H1 (cell line): ENCODE measurements around the gene FAM53B. TPM values are rescaled to one million over a fixed set of nuclear protein-coding genes. Genes with fewer than 3 reads are reported as not detected.

Experiments used
- CTCF ChIA-PET: fragments of 300-600 bp; sonication (Branson Sonifier 250); formaldehyde crosslinking; loops from one replicate; lab custom pipeline; 2021; ENCODE audit not compliant: partially characterized antibody; lab: Charles Lee
- POLR2A ChIA-PET: fragments of 300-600 bp; sonication (Branson Sonifier 250); formaldehyde crosslinking; loops from one replicate; lab custom pipeline; 2021; ENCODE audit warnings: inconsistent platforms; ENCODE audit not compliant: partially characterized antibody; lab: Charles Lee
- DNase-seq, 2 experiments: peaks; one replicate each; pipeline versions ENCODE4 v3.0.0 to v3.0.0-alpha.2; 2010 to 2022; ENCODE audit warnings: low spot score in 2 of 2, low read depth in 1 of 2, mixed read lengths in 1 of 2
- FAIRE-seq: peaks from 2 replicates; lab custom pipeline; 2011; peaks lifted over from hg19 to GRCh38; lab: Jason Lieb, UNC
- H2AFZ ChIP-seq: 2 replicates; pipeline ENCODE4 v1.8.1; 2012; ENCODE audit warnings: low read length, inconsistent platforms
- H2AK5ac ChIP-seq: 2 replicates; pipeline ENCODE4 v1.6.1; 2013; ENCODE audit warnings: low read depth, low read length
- H2BK120ac ChIP-seq: replicated peaks from 2 replicates; pipeline ENCODE3; 2013; ENCODE audit warnings: low read depth, low read length, inconsistent platforms
- H2BK12ac ChIP-seq: 2 replicates; pipeline ENCODE4 v1.6.1; 2013; ENCODE audit warnings: low read depth, low read length
- H2BK15ac ChIP-seq: 2 replicates; pipeline ENCODE4 v1.6.1; 2013; ENCODE audit warnings: low read length
- H2BK20ac ChIP-seq: 2 replicates; pipeline ENCODE4 v1.6.1; 2013; ENCODE audit warnings: low read length
- H2BK5ac ChIP-seq: 2 replicates; pipeline ENCODE4 v1.6.1; 2013; ENCODE audit warnings: low read depth, low read length
- H3K14ac ChIP-seq: 2 replicates; pipeline ENCODE4 v1.6.1; 2013; ENCODE audit warnings: inconsistent platforms; ENCODE audit not compliant: insufficient read length
- H3K18ac ChIP-seq: 2 replicates; pipeline ENCODE4 v1.6.1; 2013; ENCODE audit warnings: low read length; ENCODE audit errors: extremely low read depth
- H3K23ac ChIP-seq: 2 replicates; pipeline ENCODE4 v1.6.1; 2013; ENCODE audit warnings: inconsistent platforms; ENCODE audit not compliant: insufficient read length
- H3K23me2 ChIP-seq: 2 replicates; pipeline ENCODE4 v1.6.1; 2013; ENCODE audit warnings: low read depth, low read length
- H3K27ac ChIP-seq: 2 replicates; pipeline ENCODE4 v1.6.1; 2011; ENCODE audit warnings: low read depth, low read length, inconsistent platforms
- H3K27me3 ChIP-seq, 4 experiments: replicated peaks in 1 of 4; 1 replicate in 1 of 4; 2 replicates in 3 of 4; pipeline versions ENCODE4 v1.6.1 to v1.8.1; 2011 to 2013; ENCODE audit warnings: low read length in 3 of 4, mild to moderate bottlenecking in 3 of 4, inconsistent platforms in 2 of 4, mixed read lengths in 2 of 4, moderate library complexity in 1 of 4; ENCODE audit not compliant: control insufficient read depth in 3 of 4, insufficient read depth in 3 of 4; ENCODE audit errors: extremely low read depth in 1 of 4
- H3K36me3 ChIP-seq, 4 experiments: 2 replicates each; pipeline versions ENCODE4 v1.6.1 to v1.8.1; 2011 to 2013; ENCODE audit warnings: mild to moderate bottlenecking in 4 of 4, low read length in 3 of 4, moderate library complexity in 2 of 4, control low read depth in 1 of 4, inconsistent platforms in 1 of 4; ENCODE audit not compliant: insufficient read depth in 4 of 4, control insufficient read depth in 2 of 4
- H3K4ac ChIP-seq: replicated peaks from 2 replicates; pipeline ENCODE3; 2013; ENCODE audit warnings: low read length, low read depth, mixed read lengths, inconsistent platforms; ENCODE audit not compliant: insufficient read length
- H3K4me1 ChIP-seq, 4 experiments: replicated peaks in 1 of 4; 1 replicate in 1 of 4; 2 replicates in 3 of 4; pipeline versions ENCODE4 v1.6.1 to v1.8.1; 2011 to 2013; ENCODE audit warnings: low read length in 3 of 4, inconsistent platforms in 2 of 4, mixed read lengths in 1 of 4; ENCODE audit not compliant: insufficient read depth in 4 of 4, control insufficient read depth in 3 of 4
- H3K4me2 ChIP-seq, 2 experiments: 2 replicates each; pipeline versions ENCODE4 v1.6.1 to v1.8.1; 2011 to 2013; ENCODE audit warnings: low read depth in 2 of 2, low read length in 2 of 2, control low read depth in 1 of 2, inconsistent platforms in 1 of 2, mild to moderate bottlenecking in 1 of 2; ENCODE audit not compliant: insufficient read depth in 1 of 2
- H3K4me3 ChIP-seq, 4 experiments: fragments of 200-600, 300-600 bp in 1 of 4; sonication (generic), shearing (Covaris generic), sonication (Bioruptor Twin) in 1 of 4; 2 replicates each; pipeline versions ENCODE4 v1.5.1 to v1.8.1; 2011 to 2016; ENCODE audit warnings: low read length in 4 of 4, low read depth in 3 of 4, control low read depth in 2 of 4, inconsistent platforms in 2 of 4, mild to moderate bottlenecking in 2 of 4, mixed read lengths in 1 of 4, moderate library complexity in 1 of 4; ENCODE audit not compliant: insufficient read depth in 2 of 4; ENCODE audit errors: extremely low read depth in 1 of 4
- H3K56ac ChIP-seq: replicated peaks from 2 replicates; pipeline ENCODE3; 2013; ENCODE audit warnings: low read depth, mild to moderate bottlenecking, mixed read lengths, low read length, inconsistent platforms; ENCODE audit not compliant: insufficient read length
- H3K79me1 ChIP-seq: 2 replicates; pipeline ENCODE4 v1.6.1; 2013; ENCODE audit warnings: low read depth, low read length, control low read depth
- H3K79me2 ChIP-seq, 2 experiments: 2 replicates each; pipeline versions ENCODE4 v1.6.1 to v1.8.1; 2012 to 2013; ENCODE audit warnings: low read length in 2 of 2, mild to moderate bottlenecking in 2 of 2, inconsistent platforms in 1 of 2; ENCODE audit not compliant: insufficient read depth in 2 of 2, control insufficient read depth in 1 of 2
- H3K9ac ChIP-seq, 4 experiments: replicated peaks in 1 of 4; 1 replicate in 1 of 4; 2 replicates in 3 of 4; pipeline versions ENCODE4 v1.6.1 to v1.8.1; 2011 to 2013; ENCODE audit warnings: low read depth in 3 of 4, low read length in 3 of 4, control low read depth in 2 of 4, mild to moderate bottlenecking in 2 of 4, moderate library complexity in 2 of 4, inconsistent platforms in 1 of 4; ENCODE audit errors: extremely low read depth in 1 of 4
- H3K9me3 ChIP-seq, 2 experiments: 2 replicates each; pipeline versions ENCODE4 v1.6.1 to v1.8.1; 2012 to 2013; ENCODE audit warnings: mild to moderate bottlenecking in 2 of 2, moderate library complexity in 2 of 2, control low read depth in 1 of 2, inconsistent platforms in 1 of 2, low read depth in 1 of 2, low read length in 1 of 2, mixed read lengths in 1 of 2; ENCODE audit not compliant: insufficient read depth in 2 of 2
- H4K20me1 ChIP-seq, 2 experiments: replicated peaks in 1 of 2; 2 replicates each; pipeline versions ENCODE3 to v1.8.1; 2011 to 2013; ENCODE audit warnings: inconsistent platforms in 2 of 2, low read length in 2 of 2, mild to moderate bottlenecking in 1 of 2; ENCODE audit not compliant: insufficient read depth in 2 of 2, control insufficient read depth in 1 of 2
- H4K5ac ChIP-seq: 2 replicates; pipeline ENCODE4 v1.6.1; 2013; ENCODE audit warnings: low read length, low read depth, mixed read lengths, inconsistent platforms; ENCODE audit not compliant: insufficient read length
- H4K8ac ChIP-seq: 2 replicates; pipeline ENCODE4 v1.8.0; 2013; ENCODE audit warnings: mild to moderate bottlenecking, moderate library complexity, low read length, inconsistent platforms; ENCODE audit not compliant: insufficient read depth; ENCODE audit errors: extremely low read depth
- H4K91ac ChIP-seq: replicated peaks from 2 replicates; pipeline ENCODE3; 2013; ENCODE audit warnings: low read length, mixed read lengths, inconsistent platforms; ENCODE audit not compliant: insufficient read length
- BCL11A ChIP-seq, 2 experiments: IDR thresholded peaks; one replicate each; pipeline ENCODE4 v1.6.1; 2011; ENCODE audit warnings: low read depth in 2 of 2, low read length in 2 of 2, mild to moderate bottlenecking in 2 of 2
- CBX8 ChIP-seq: fragments of 300-800, 300-1000 bp; sonication (generic); IDR thresholded peaks from 2 replicates; pipeline ENCODE4 v1.7.1; 2016; ENCODE audit warnings: low read depth, low read length, borderline replicate concordance
- CHD1 ChIP-seq: IDR thresholded peaks from 2 replicates; pipeline ENCODE4 v1.6.1; 2012; ENCODE audit warnings: low read depth, low read length, improper control_type of control experiment
- JUN ChIP-seq: IDR thresholded peaks from 2 replicates; pipeline ENCODE4 v1.6.1; 2011; ENCODE audit warnings: low read depth, mild to moderate bottlenecking, improper control_type of control experiment, low read length
- JUND ChIP-seq: IDR thresholded peaks from 2 replicates; pipeline ENCODE4 v1.6.1; 2011; ENCODE audit warnings: mild to moderate bottlenecking, improper control_type of control experiment, low read length
- MAX ChIP-seq: IDR thresholded peaks from 2 replicates; pipeline ENCODE4 v1.6.1; 2012; ENCODE audit warnings: inconsistent platforms
- NANOG ChIP-seq: IDR thresholded peaks from 2 replicates; pipeline ENCODE4 v1.6.1; 2011; ENCODE audit warnings: low read length, low read depth, mild to moderate bottlenecking, inconsistent platforms; ENCODE audit not compliant: insufficient read depth, poor library complexity, severe bottlenecking
- POLR2A ChIP-seq, 2 experiments: IDR thresholded peaks; 1 replicate in 1 of 2; 2 replicates in 1 of 2; pipeline ENCODE4 v1.6.1; 2011; ENCODE audit warnings: low read depth in 2 of 2, low read length in 2 of 2, mild to moderate bottlenecking in 2 of 2; ENCODE audit errors: control extremely low read depth in 1 of 2
- RXRA ChIP-seq: IDR thresholded peaks from 2 replicates; pipeline ENCODE4 v1.6.1; 2011; ENCODE audit warnings: low read depth, mild to moderate bottlenecking, low read length, moderate library complexity; ENCODE audit not compliant: insufficient read depth
- SIN3A ChIP-seq, 2 experiments: IDR thresholded peaks in 1 of 2; conservative IDR thresholded peaks in 1 of 2; 2 replicates each; pipeline ENCODE4 v1.6.1; 2011 to 2012; ENCODE audit warnings: low read length in 2 of 2, improper control_type of control experiment in 1 of 2, low read depth in 1 of 2, mild to moderate bottlenecking in 1 of 2
- SIRT6 ChIP-seq: IDR thresholded peaks from one replicate; pipeline ENCODE4 v1.7.1; 2012; ENCODE audit warnings: low read length, inconsistent platforms
- ZNF274 ChIP-seq: IDR thresholded peaks from 2 replicates; pipeline ENCODE4 v1.7.0; 2012; ENCODE audit warnings: low read length, borderline replicate concordance; ENCODE audit errors: extremely low read depth
- WGBS, 2 experiments: shearing (Covaris generic) in 1 of 2; methylation state at CpG; one replicate each; pipeline versions ENCODE4 v1.1.6 to v1.1.7; 2013 to 2015; ENCODE audit warnings: low lambda C conversion rate in 2 of 2, mixed read lengths in 2 of 2, inconsistent platforms in 1 of 2, low coverage in 1 of 2, missing lambda C conversion rate in 1 of 2; ENCODE audit not compliant: insufficient replicate concordance in 2 of 2, insufficient coverage in 1 of 2, insufficient read length in 1 of 2; ENCODE audit errors: extremely low coverage in 1 of 2, missing lambda C conversion rate in 1 of 2; 5-methylcytosine and 5-hydroxymethylcytosine counted together
- polyA plus RNA-seq, 7 experiments: library from polyadenylated mRNA; depleted of rRNA in 3 of 7; stranded (reverse) in 5 of 7; unstranded in 2 of 7; fragments of >200 nt in 5 of 7; fragments of 200-250 nt in 2 of 7; gene quantifications; 1 replicate in 5 of 7; 2 replicates in 1 of 7; 4 replicates in 1 of 7; pipeline versions ENCODE4 v1.2.1 to v1.2.3, GENCODE V29; 2011 to 2013; ENCODE audit warnings: missing spikeins in 2 of 7, mixed read lengths in 2 of 7
- total RNA-seq: library from RNA; stranded (reverse); fragmentation: NEBNext Ultra II Directional; extraction: Animal tissue kit (Norgen Biotek cat#: 25700); gene quantifications from 2 replicates; pipeline ENCODE4 v1.2.1, GENCODE V29; 2021

The FAM53B gene
- total and polyA plus RNA-seq, 2 of the 8 experiments (the other 6 are each of a cell fraction or from before 2014, with no cell fraction given) = 5.3 to 14.4 TPM

GRCh38 chr10:124722798-124723783, 21.1 kb downstream of the FAM53B start:
- POLR2A ChIA-PET = no interaction called here
- H3K23me2 ChIP-seq = no peaks in the 10 kb centered on the region
- H3K14ac ChIP-seq = no peak overlapping the region
- no peak overlapping the region; the same call in none of the 2 replicates for H4K8ac ChIP-seq
- H2AFZ ChIP-seq = no peak overlapping the region
- no peak overlapping the region for H3K4ac ChIP-seq
- H2BK12ac ChIP-seq = no peak overlapping the region
- peaks cover 0 to 16% of the 10 kb centered on the region in 2 experiments for H4K20me1 ChIP-seq
- H4K91ac ChIP-seq = no peak overlapping the region
- H3K9me3 ChIP-seq = no peaks in the 10 kb centered on the region
- CTCF ChIA-PET = interaction anchor here (0.6 to 2.9 kb wide), 5 partner anchors 11 to 52 kb away, joined by 3 to 16 read pairs (median 3); no protein-coding TSS in a partner anchor
- no peaks in the 10 kb centered on the region for H3K79me2 ChIP-seq
- H2BK120ac ChIP-seq = no peak overlapping the region
- no peak overlapping the region for H3K18ac ChIP-seq
- no peak overlapping the region for H4K5ac ChIP-seq
- DNase-seq = no peak
- no peak overlapping the region for H3K23ac ChIP-seq
- no peak overlapping the region for H3K4me3 ChIP-seq
- peaks cover 0 to 2% (median 2%) of the 10 kb centered on the region in 4 experiments; a peak in 3 of 7 replicates for H3K4me1 ChIP-seq
- no peak overlapping the region for H3K27ac ChIP-seq
- H3K36me3 ChIP-seq = no peaks in the 10 kb centered on the region
- H2BK15ac ChIP-seq = no peak overlapping the region
- H2BK5ac ChIP-seq = no peak overlapping the region
- H3K56ac ChIP-seq = no peak overlapping the region
- no peak overlapping the region for H2AK5ac ChIP-seq
- no peak for FAIRE-seq
- no peak overlapping the region for H3K4me2 ChIP-seq
- H3K27me3 ChIP-seq = no peaks in the 10 kb centered on the region
- peaks cover 7% of the 10 kb centered on the region for H3K79me1 ChIP-seq
- H2BK20ac ChIP-seq = no peak overlapping the region
- no peak overlapping the region; a peak in 1 of 7 replicates for H3K9ac ChIP-seq
- WGBS, 2 experiments = 83% methylated on average over 8 of the region's 8 CpGs; no CpG with 5 or more reads in 1 of the 2 experiments
- TF ChIP-seq POLR2A (IDR thresholded peaks at IDR 0.05; ENCODE audit: control extremely low read depth in 1 of 2, low read depth in 2 of 2, low read length in 2 of 2) (no peak), CBX8 (no peak), SIN3A (conservative IDR thresholded peaks at IDR 0.05 in 1 of 2, IDR thresholded peaks at IDR 0.05 in 1 of 2; ENCODE audit: low read depth in 1 of 2, low read length in 2 of 2) (no peak), CHD1 (no peak), JUND (no peak), MAX (no peak), ZNF274 (no peak), BCL11A (IDR thresholded peaks at IDR 0.05; ENCODE audit: low read depth in 2 of 2, low read length in 2 of 2) (no peak), RXRA (no peak), SIRT6 (no peak), JUN (no peak), NANOG (no peak)
